Astrocyte (in vitro differentiated cells and primary cell): ENCODE measurements around the gene UBAC2.

Source experiments
- EZH2 ChIP-seq: IDR thresholded peaks from 2 replicates; pipeline ENCODE4 v1.6.1; 2012; ENCODE audit warnings: mild to moderate bottlenecking, low read length, inconsistent platforms; ENCODE audit not compliant: insufficient read depth
- TF ChIP-seq, protein P1 (sequence below): IDR thresholded peaks from 2 replicates; pipeline ENCODE4 v1.5.1; 2011; ENCODE audit warnings: low read depth, mild to moderate bottlenecking, inconsistent platforms, low read length, moderate library complexity; ENCODE audit not compliant: insufficient read depth

DNA sequence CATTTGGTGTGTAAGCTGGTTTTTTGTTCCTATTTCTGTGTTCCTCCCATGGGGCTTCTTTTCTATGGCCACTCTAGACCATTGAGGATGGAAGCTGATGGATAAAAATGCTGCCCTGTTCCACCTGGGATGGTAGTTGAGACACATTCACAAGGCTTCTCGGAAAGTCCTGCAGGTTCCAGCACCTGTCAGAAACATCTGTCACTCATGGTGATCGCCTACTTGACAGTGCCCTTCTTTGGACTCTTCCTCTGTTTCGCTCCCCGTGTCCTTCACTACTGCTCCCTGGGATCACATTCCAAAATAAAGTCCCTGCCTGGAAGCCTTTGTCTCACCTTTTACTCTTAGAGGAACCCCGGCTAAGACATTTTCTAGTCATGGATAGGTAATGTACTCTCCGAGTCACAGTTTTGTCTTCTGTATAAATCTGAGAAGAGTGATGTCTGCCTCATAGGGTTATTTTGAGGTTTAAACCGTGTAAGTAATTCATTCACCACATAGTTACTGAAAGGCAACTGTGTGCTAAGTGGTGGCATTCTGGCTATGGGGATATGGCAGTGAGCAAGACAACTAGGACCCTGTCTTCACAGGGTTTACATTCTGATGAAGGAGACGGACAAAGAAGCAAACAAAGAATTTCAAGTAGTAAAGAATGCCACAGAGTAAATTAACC, 21.0 kb downstream of the UBAC2 start:
- TF ChIP-seq, protein P1, sequence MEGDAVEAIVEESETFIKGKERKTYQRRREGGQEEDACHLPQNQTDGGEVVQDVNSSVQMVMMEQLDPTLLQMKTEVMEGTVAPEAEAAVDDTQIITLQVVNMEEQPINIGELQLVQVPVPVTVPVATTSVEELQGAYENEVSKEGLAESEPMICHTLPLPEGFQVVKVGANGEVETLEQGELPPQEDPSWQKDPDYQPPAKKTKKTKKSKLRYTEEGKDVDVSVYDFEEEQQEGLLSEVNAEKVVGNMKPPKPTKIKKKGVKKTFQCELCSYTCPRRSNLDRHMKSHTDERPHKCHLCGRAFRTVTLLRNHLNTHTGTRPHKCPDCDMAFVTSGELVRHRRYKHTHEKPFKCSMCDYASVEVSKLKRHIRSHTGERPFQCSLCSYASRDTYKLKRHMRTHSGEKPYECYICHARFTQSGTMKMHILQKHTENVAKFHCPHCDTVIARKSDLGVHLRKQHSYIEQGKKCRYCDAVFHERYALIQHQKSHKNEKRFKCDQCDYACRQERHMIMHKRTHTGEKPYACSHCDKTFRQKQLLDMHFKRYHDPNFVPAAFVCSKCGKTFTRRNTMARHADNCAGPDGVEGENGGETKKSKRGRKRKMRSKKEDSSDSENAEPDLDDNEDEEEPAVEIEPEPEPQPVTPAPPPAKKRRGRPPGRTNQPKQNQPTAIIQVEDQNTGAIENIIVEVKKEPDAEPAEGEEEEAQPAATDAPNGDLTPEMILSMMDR, result no peak
- no peak for TF ChIP-seq EZH2
